H1 (cell line): ENCODE results near the gene MYPN. TPM values are rescaled to one million over a fixed set of nuclear protein-coding genes. Genes with fewer than 3 reads are reported as not detected.

Experiments
- CTCF ChIA-PET: fragments of 300-600 bp; sonication (Branson Sonifier 250); formaldehyde crosslinking; loops from one replicate; lab custom pipeline; 2021; ENCODE audit not compliant: partially characterized antibody; lab: Charles Lee
- POLR2A ChIA-PET: fragments of 300-600 bp; sonication (Branson Sonifier 250); formaldehyde crosslinking; loops from one replicate; lab custom pipeline; 2021; ENCODE audit warnings: inconsistent platforms; ENCODE audit not compliant: partially characterized antibody; lab: Charles Lee
- DNase-seq, 2 experiments: peaks; one replicate each; pipeline versions ENCODE4 v3.0.0 to v3.0.0-alpha.2; 2010 to 2022; ENCODE audit warnings: low spot score in 2 of 2, low read depth in 1 of 2, mixed read lengths in 1 of 2
- FAIRE-seq: peaks from 2 replicates; lab custom pipeline; 2011; peaks lifted over from hg19 to GRCh38; lab: Jason Lieb, UNC
- H2AFZ ChIP-seq: 2 replicates; pipeline ENCODE4 v1.8.1; 2012; ENCODE audit warnings: low read length, inconsistent platforms
- H2AK5ac ChIP-seq: 2 replicates; pipeline ENCODE4 v1.6.1; 2013; ENCODE audit warnings: low read depth, low read length
- H2BK120ac ChIP-seq: replicated peaks from 2 replicates; pipeline ENCODE3; 2013; ENCODE audit warnings: low read depth, low read length, inconsistent platforms
- H2BK12ac ChIP-seq: 2 replicates; pipeline ENCODE4 v1.6.1; 2013; ENCODE audit warnings: low read depth, low read length
- H2BK15ac ChIP-seq: 2 replicates; pipeline ENCODE4 v1.6.1; 2013; ENCODE audit warnings: low read length
- H2BK20ac ChIP-seq: 2 replicates; pipeline ENCODE4 v1.6.1; 2013; ENCODE audit warnings: low read length
- H2BK5ac ChIP-seq: 2 replicates; pipeline ENCODE4 v1.6.1; 2013; ENCODE audit warnings: low read depth, low read length
- H3K14ac ChIP-seq: 2 replicates; pipeline ENCODE4 v1.6.1; 2013; ENCODE audit warnings: inconsistent platforms; ENCODE audit not compliant: insufficient read length
- H3K18ac ChIP-seq: 2 replicates; pipeline ENCODE4 v1.6.1; 2013; ENCODE audit warnings: low read length; ENCODE audit errors: extremely low read depth
- H3K23ac ChIP-seq: 2 replicates; pipeline ENCODE4 v1.6.1; 2013; ENCODE audit warnings: inconsistent platforms; ENCODE audit not compliant: insufficient read length
- H3K23me2 ChIP-seq: 2 replicates; pipeline ENCODE4 v1.6.1; 2013; ENCODE audit warnings: low read depth, low read length
- H3K27ac ChIP-seq: 2 replicates; pipeline ENCODE4 v1.6.1; 2011; ENCODE audit warnings: low read depth, low read length, inconsistent platforms
- H3K27me3 ChIP-seq, 4 experiments: replicated peaks in 1 of 4; 1 replicate in 1 of 4; 2 replicates in 3 of 4; pipeline versions ENCODE4 v1.6.1 to v1.8.1; 2011 to 2013; ENCODE audit warnings: low read length in 3 of 4, mild to moderate bottlenecking in 3 of 4, inconsistent platforms in 2 of 4, mixed read lengths in 2 of 4, moderate library complexity in 1 of 4; ENCODE audit not compliant: control insufficient read depth in 3 of 4, insufficient read depth in 3 of 4; ENCODE audit errors: extremely low read depth in 1 of 4
- H3K36me3 ChIP-seq, 4 experiments: 2 replicates each; pipeline versions ENCODE4 v1.6.1 to v1.8.1; 2011 to 2013; ENCODE audit warnings: mild to moderate bottlenecking in 4 of 4, low read length in 3 of 4, moderate library complexity in 2 of 4, control low read depth in 1 of 4, inconsistent platforms in 1 of 4; ENCODE audit not compliant: insufficient read depth in 4 of 4, control insufficient read depth in 2 of 4
- H3K4ac ChIP-seq: replicated peaks from 2 replicates; pipeline ENCODE3; 2013; ENCODE audit warnings: low read length, low read depth, mixed read lengths, inconsistent platforms; ENCODE audit not compliant: insufficient read length
- H3K4me1 ChIP-seq, 4 experiments: replicated peaks in 1 of 4; 1 replicate in 1 of 4; 2 replicates in 3 of 4; pipeline versions ENCODE4 v1.6.1 to v1.8.1; 2011 to 2013; ENCODE audit warnings: low read length in 3 of 4, inconsistent platforms in 2 of 4, mixed read lengths in 1 of 4; ENCODE audit not compliant: insufficient read depth in 4 of 4, control insufficient read depth in 3 of 4
- H3K4me2 ChIP-seq, 2 experiments: 2 replicates each; pipeline versions ENCODE4 v1.6.1 to v1.8.1; 2011 to 2013; ENCODE audit warnings: low read depth in 2 of 2, low read length in 2 of 2, control low read depth in 1 of 2, inconsistent platforms in 1 of 2, mild to moderate bottlenecking in 1 of 2; ENCODE audit not compliant: insufficient read depth in 1 of 2
- H3K4me3 ChIP-seq, 4 experiments: fragments of 200-600, 300-600 bp in 1 of 4; sonication (generic), shearing (Covaris generic), sonication (Bioruptor Twin) in 1 of 4; 2 replicates each; pipeline versions ENCODE4 v1.5.1 to v1.8.1; 2011 to 2016; ENCODE audit warnings: low read length in 4 of 4, low read depth in 3 of 4, control low read depth in 2 of 4, inconsistent platforms in 2 of 4, mild to moderate bottlenecking in 2 of 4, mixed read lengths in 1 of 4, moderate library complexity in 1 of 4; ENCODE audit not compliant: insufficient read depth in 2 of 4; ENCODE audit errors: extremely low read depth in 1 of 4
- H3K56ac ChIP-seq: replicated peaks from 2 replicates; pipeline ENCODE3; 2013; ENCODE audit warnings: low read depth, mild to moderate bottlenecking, mixed read lengths, low read length, inconsistent platforms; ENCODE audit not compliant: insufficient read length
- H3K79me1 ChIP-seq: 2 replicates; pipeline ENCODE4 v1.6.1; 2013; ENCODE audit warnings: low read depth, low read length, control low read depth
- H3K79me2 ChIP-seq, 2 experiments: 2 replicates each; pipeline versions ENCODE4 v1.6.1 to v1.8.1; 2012 to 2013; ENCODE audit warnings: low read length in 2 of 2, mild to moderate bottlenecking in 2 of 2, inconsistent platforms in 1 of 2; ENCODE audit not compliant: insufficient read depth in 2 of 2, control insufficient read depth in 1 of 2
- H3K9ac ChIP-seq, 4 experiments: replicated peaks in 1 of 4; 1 replicate in 1 of 4; 2 replicates in 3 of 4; pipeline versions ENCODE4 v1.6.1 to v1.8.1; 2011 to 2013; ENCODE audit warnings: low read depth in 3 of 4, low read length in 3 of 4, control low read depth in 2 of 4, mild to moderate bottlenecking in 2 of 4, moderate library complexity in 2 of 4, inconsistent platforms in 1 of 4; ENCODE audit errors: extremely low read depth in 1 of 4
- H3K9me3 ChIP-seq, 2 experiments: 2 replicates each; pipeline versions ENCODE4 v1.6.1 to v1.8.1; 2012 to 2013; ENCODE audit warnings: mild to moderate bottlenecking in 2 of 2, moderate library complexity in 2 of 2, control low read depth in 1 of 2, inconsistent platforms in 1 of 2, low read depth in 1 of 2, low read length in 1 of 2, mixed read lengths in 1 of 2; ENCODE audit not compliant: insufficient read depth in 2 of 2
- H4K20me1 ChIP-seq, 2 experiments: replicated peaks in 1 of 2; 2 replicates each; pipeline versions ENCODE3 to v1.8.1; 2011 to 2013; ENCODE audit warnings: inconsistent platforms in 2 of 2, low read length in 2 of 2, mild to moderate bottlenecking in 1 of 2; ENCODE audit not compliant: insufficient read depth in 2 of 2, control insufficient read depth in 1 of 2
- H4K5ac ChIP-seq: 2 replicates; pipeline ENCODE4 v1.6.1; 2013; ENCODE audit warnings: low read length, low read depth, mixed read lengths, inconsistent platforms; ENCODE audit not compliant: insufficient read length
- H4K8ac ChIP-seq: 2 replicates; pipeline ENCODE4 v1.8.0; 2013; ENCODE audit warnings: mild to moderate bottlenecking, moderate library complexity, low read length, inconsistent platforms; ENCODE audit not compliant: insufficient read depth; ENCODE audit errors: extremely low read depth
- H4K91ac ChIP-seq: replicated peaks from 2 replicates; pipeline ENCODE3; 2013; ENCODE audit warnings: low read length, mixed read lengths, inconsistent platforms; ENCODE audit not compliant: insufficient read length
- BCL11A ChIP-seq, 2 experiments: IDR thresholded peaks; one replicate each; pipeline ENCODE4 v1.6.1; 2011; ENCODE audit warnings: low read depth in 2 of 2, low read length in 2 of 2, mild to moderate bottlenecking in 2 of 2
- MAFK ChIP-seq: IDR thresholded peaks from 2 replicates; pipeline ENCODE4 v1.6.1; 2012; ENCODE audit warnings: low read depth, mild to moderate bottlenecking, improper control_type of control experiment, low read length
- MAX ChIP-seq: IDR thresholded peaks from 2 replicates; pipeline ENCODE4 v1.6.1; 2012; ENCODE audit warnings: inconsistent platforms
- POLR2A ChIP-seq, 2 experiments: IDR thresholded peaks; 1 replicate in 1 of 2; 2 replicates in 1 of 2; pipeline ENCODE4 v1.6.1; 2011; ENCODE audit warnings: low read depth in 2 of 2, low read length in 2 of 2, mild to moderate bottlenecking in 2 of 2; ENCODE audit errors: control extremely low read depth in 1 of 2
- RAD21 ChIP-seq, 2 experiments: IDR thresholded peaks in 1 of 2; conservative IDR thresholded peaks in 1 of 2; 2 replicates each; pipeline ENCODE4 v1.6.1; 2011; ENCODE audit warnings: low read depth in 2 of 2, low read length in 2 of 2, improper control_type of control experiment in 1 of 2, inconsistent platforms in 1 of 2, mild to moderate bottlenecking in 1 of 2, moderate library complexity in 1 of 2
- RFX5 ChIP-seq: IDR thresholded peaks from 2 replicates; pipeline ENCODE4 v1.6.1; 2011; ENCODE audit warnings: low read depth, low read length, improper control_type of control experiment, borderline replicate concordance
- RNF2 ChIP-seq: fragments of 200-900, 300-1000 bp; sonication (generic); IDR thresholded peaks from 2 replicates; pipeline ENCODE4 v1.7.1; 2016; ENCODE audit warnings: borderline replicate concordance, low read depth, mild to moderate bottlenecking, antibody characterized with exemption, low read length; ENCODE audit not compliant: poor library complexity, severe bottlenecking; ENCODE audit errors: missing control alignments
- SP1 ChIP-seq: IDR thresholded peaks from 2 replicates; pipeline ENCODE4 v1.6.1; 2011; ENCODE audit warnings: low read depth, low read length
- WGBS, 2 experiments: shearing (Covaris generic) in 1 of 2; methylation state at CpG; one replicate each; pipeline versions ENCODE4 v1.1.6 to v1.1.7; 2013 to 2015; ENCODE audit warnings: low lambda C conversion rate in 2 of 2, mixed read lengths in 2 of 2, inconsistent platforms in 1 of 2, low coverage in 1 of 2, missing lambda C conversion rate in 1 of 2; ENCODE audit not compliant: insufficient replicate concordance in 2 of 2, insufficient coverage in 1 of 2, insufficient read length in 1 of 2; ENCODE audit errors: extremely low coverage in 1 of 2, missing lambda C conversion rate in 1 of 2; 5-methylcytosine and 5-hydroxymethylcytosine counted together
- polyA plus RNA-seq, 7 experiments: library from polyadenylated mRNA; depleted of rRNA in 3 of 7; stranded (reverse) in 5 of 7; unstranded in 2 of 7; fragments of >200 nt in 5 of 7; fragments of 200-250 nt in 2 of 7; gene quantifications; 1 replicate in 5 of 7; 2 replicates in 1 of 7; 4 replicates in 1 of 7; pipeline versions ENCODE4 v1.2.1 to v1.2.3, GENCODE V29; 2011 to 2013; ENCODE audit warnings: missing spikeins in 2 of 7, mixed read lengths in 2 of 7
- total RNA-seq: library from RNA; stranded (reverse); fragmentation: NEBNext Ultra II Directional; extraction: Animal tissue kit (Norgen Biotek cat#: 25700); gene quantifications from 2 replicates; pipeline ENCODE4 v1.2.1, GENCODE V29; 2021
- TF ChIP-seq, protein P1 (sequence below), 3 experiments: IDR thresholded peaks; 1 replicate in 2 of 3; 2 replicates in 1 of 3; pipeline versions ENCODE4 v1.5.1 to v1.6.1; 2011; ENCODE audit warnings: low read length in 3 of 3, mild to moderate bottlenecking in 3 of 3, inconsistent platforms in 2 of 3, low read depth in 1 of 3, moderate library complexity in 1 of 3; ENCODE audit not compliant: insufficient read depth in 1 of 3; ENCODE audit errors: control extremely low read depth in 1 of 3

MYPN gene
- total and polyA plus RNA-seq, 2 of the 8 experiments (the other 6 are each of a cell fraction or from before 2014, with no cell fraction given) = not detected

DNA sequence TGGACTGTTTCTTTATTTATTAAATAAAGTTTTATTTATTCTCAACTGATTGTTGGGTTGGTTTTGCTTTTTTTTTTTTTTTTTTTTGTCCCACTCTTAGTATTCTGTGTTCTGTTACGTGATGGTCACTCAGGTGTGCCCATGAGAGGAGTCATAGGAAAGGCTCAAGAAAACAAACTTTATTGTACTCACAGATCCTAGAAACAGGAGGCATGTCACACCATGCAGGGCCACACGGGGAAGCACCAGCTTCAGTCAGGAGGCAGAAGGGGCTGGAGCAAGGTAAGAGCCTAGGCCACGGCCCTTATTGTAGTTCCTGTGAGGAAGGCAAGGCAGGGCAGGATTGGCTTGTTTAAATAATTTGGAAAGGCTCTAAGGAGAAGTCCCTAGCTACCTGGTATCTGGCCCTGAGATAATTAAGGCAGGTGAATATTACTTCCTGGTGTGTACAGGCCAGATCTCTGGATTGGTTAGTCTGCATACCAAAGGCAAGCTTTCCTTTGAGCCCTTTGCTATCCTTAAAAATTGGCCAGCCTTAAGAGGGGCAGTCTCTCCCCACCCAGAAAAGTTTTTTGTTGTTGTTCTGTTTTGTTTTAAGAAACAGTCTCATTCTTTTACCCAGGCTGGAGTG, 114.4 kb downstream of the MYPN start:
- no peak overlapping the region for H3K4me3 ChIP-seq
- no peak overlapping the region for H4K8ac ChIP-seq
- no peaks in the 10 kb centered on the region for H3K36me3 ChIP-seq
- H2BK12ac ChIP-seq = no peak overlapping the region
- no peak overlapping the region for H3K4ac ChIP-seq
- H3K23me2 ChIP-seq = no peaks in the 10 kb centered on the region
- 59% methylated on average over 3 of the region's 3 CpGs; no CpG with 5 or more reads in 1 of the 2 experiments for WGBS, 2 experiments
- H3K79me2 ChIP-seq = no peaks in the 10 kb centered on the region
- CTCF ChIA-PET = interaction anchor here (0.6 to 2.8 kb wide), 16 partner anchors 9 to 122 kb away, joined by 3 to 19 read pairs (median 4); partner anchors contain the start of gene PBLD
- POLR2A ChIA-PET = interaction anchor here (1.1 to 2.0 kb wide), 5 partner anchors 78 to 337 kb away, joined by 3 to 11 read pairs (median 3); partner anchors contain the start of gene PBLD
- no peak overlapping the region for H3K9ac ChIP-seq
- H3K4me1 ChIP-seq = no peaks in the 10 kb centered on the region
- H3K79me1 ChIP-seq = no peaks in the 10 kb centered on the region
- TF ChIP-seq BCL11A (IDR thresholded peaks at IDR 0.05; ENCODE audit: low read depth in 2 of 2, low read length in 2 of 2) (no peak), RFX5 (no peak), RNF2 (no peak), POLR2A (IDR thresholded peaks at IDR 0.05; ENCODE audit: control extremely low read depth in 1 of 2, low read depth in 2 of 2, low read length in 2 of 2) (no peak), MAX (no peak; the same call in 1 of the 2 replicates), MAFK (no peak), RAD21 (IDR thresholded peaks at IDR 0.05 in 1 of 2, conservative IDR thresholded peaks at IDR 0.05 in 1 of 2; ENCODE audit: low read depth in 2 of 2, low read length in 2 of 2) (peak; percentile 67 to 77), SP1 (no peak)
- TF ChIP-seq, protein P1, sequence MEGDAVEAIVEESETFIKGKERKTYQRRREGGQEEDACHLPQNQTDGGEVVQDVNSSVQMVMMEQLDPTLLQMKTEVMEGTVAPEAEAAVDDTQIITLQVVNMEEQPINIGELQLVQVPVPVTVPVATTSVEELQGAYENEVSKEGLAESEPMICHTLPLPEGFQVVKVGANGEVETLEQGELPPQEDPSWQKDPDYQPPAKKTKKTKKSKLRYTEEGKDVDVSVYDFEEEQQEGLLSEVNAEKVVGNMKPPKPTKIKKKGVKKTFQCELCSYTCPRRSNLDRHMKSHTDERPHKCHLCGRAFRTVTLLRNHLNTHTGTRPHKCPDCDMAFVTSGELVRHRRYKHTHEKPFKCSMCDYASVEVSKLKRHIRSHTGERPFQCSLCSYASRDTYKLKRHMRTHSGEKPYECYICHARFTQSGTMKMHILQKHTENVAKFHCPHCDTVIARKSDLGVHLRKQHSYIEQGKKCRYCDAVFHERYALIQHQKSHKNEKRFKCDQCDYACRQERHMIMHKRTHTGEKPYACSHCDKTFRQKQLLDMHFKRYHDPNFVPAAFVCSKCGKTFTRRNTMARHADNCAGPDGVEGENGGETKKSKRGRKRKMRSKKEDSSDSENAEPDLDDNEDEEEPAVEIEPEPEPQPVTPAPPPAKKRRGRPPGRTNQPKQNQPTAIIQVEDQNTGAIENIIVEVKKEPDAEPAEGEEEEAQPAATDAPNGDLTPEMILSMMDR (IDR thresholded peaks at IDR 0.05; ENCODE audit: control extremely low read depth in 1 of 3, insufficient read depth in 1 of 3, low read depth in 1 of 3, low read length in 3 of 3) = peak; percentile 58 to 77 (median 67)
- H3K56ac ChIP-seq = no peak overlapping the region
- no peak overlapping the region for H3K27ac ChIP-seq
- no peak overlapping the region for H2BK5ac ChIP-seq
- H4K5ac ChIP-seq = no peak overlapping the region
- H2BK20ac ChIP-seq = no peak overlapping the region
- no peak overlapping the region for H2AK5ac ChIP-seq
- H3K4me2 ChIP-seq = no peak overlapping the region
- H3K9me3 ChIP-seq = no peaks in the 10 kb centered on the region
- H2BK15ac ChIP-seq = no peak overlapping the region
- FAIRE-seq (peak; percentile 79), DNase-seq (peak in 1 of 2 experiments; percentile 58)
- H3K18ac ChIP-seq = no peak overlapping the region
- H3K14ac ChIP-seq = no peak overlapping the region
- H2BK120ac ChIP-seq = no peak overlapping the region
- no peak overlapping the region for H4K91ac ChIP-seq
- no peaks in the 10 kb centered on the region for H4K20me1 ChIP-seq
- no peaks in the 10 kb centered on the region for H3K27me3 ChIP-seq
- no peak overlapping the region for H3K23ac ChIP-seq
- peak overlapping the region; percentile 50; the same call in 1 of the 2 replicates for H2AFZ ChIP-seq
